Sigmoid colon (tissue), 7 donors: ENCODE measurements around the gene ZSCAN23. TPM values are rescaled to one million over a fixed set of nuclear protein-coding genes. Genes with fewer than 3 reads are reported as not detected.
"Not testable (repeated sequence)": the region's sequence is repeated elsewhere in the genome, so short reads cannot be mapped to it uniquely, and the experiment has no call there.

Experiments
- DNase-seq: peaks from one replicate; pipeline ENCODE4 v3.0.0-alpha.2; 2019
- H3K27ac ChIP-seq, 4 donors: fragments of 200-600 bp; sonication (generic); one replicate each; pipeline ENCODE4 v1.5.1; 2016 to 2019; ENCODE audit warnings: mild to moderate bottlenecking in 1 of 4
- H3K27me3 ChIP-seq, 3 donors: fragments of 200-600 bp; sonication (generic); one replicate each; pipeline ENCODE4 v1.5.1; 2019; ENCODE audit warnings: mild to moderate bottlenecking in 1 of 3
- H3K36me3 ChIP-seq, 4 donors: fragments of 200-600 bp; sonication (generic); one replicate each; pipeline ENCODE4 v1.5.1; 2016 to 2019
- H3K4me1 ChIP-seq, 4 donors: fragments of 200-600 bp; sonication (generic); one replicate each; pipeline ENCODE4 v1.5.1; 2017 to 2019
- H3K4me3 ChIP-seq, 4 donors: fragments of 200-600 bp; sonication (generic); one replicate each; pipeline ENCODE4 v1.5.1; 2017 to 2019; ENCODE audit warnings: mild to moderate bottlenecking in 2 of 4, moderate library complexity in 1 of 4
- H3K9me3 ChIP-seq, 4 donors: fragments of 200-600 bp in 3 of 4; sonication (generic) in 3 of 4; one replicate each; pipeline versions ENCODE4 v1.5.1 to v1.6.1; 2013 to 2019
- EP300 ChIP-seq, 4 donors: sonication (generic); formaldehyde crosslinking; IDR thresholded peaks; one replicate each; pipeline ENCODE4 v1.6.1; 2017; ENCODE audit warnings: antibody characterized with exemption in 4 of 4
- POLR2A ChIP-seq, 2 donors: fragments of 450-650 bp; IDR thresholded peaks; one replicate each; pipeline ENCODE4 v1.6.1; 2016; ENCODE audit warnings: antibody characterized with exemption in 2 of 2, mild to moderate bottlenecking in 2 of 2, moderate library complexity in 2 of 2
- POLR2AphosphoS5 ChIP-seq, 4 donors: sonication (generic); formaldehyde crosslinking; IDR thresholded peaks; one replicate each; pipeline ENCODE4 v1.6.1; 2017; ENCODE audit warnings: antibody characterized with exemption in 4 of 4
- WGBS, 2 donors: extraction: QIAGEN DNeasy Blood & Tissue Kit; methylation state at CpG; one replicate each; pipeline ENCODE4 v1.1.7; 2013; 5-methylcytosine and 5-hydroxymethylcytosine counted together
- intact Hi-C: fragments of 100-400 bp; cut with DNase I; formaldehyde crosslinking; loops from one replicate; pipeline ENCODE4 v1.15.1; 2023
- polyA plus RNA-seq, 3 donors: library from polyadenylated mRNA; stranded (reverse); fragments of 200-250 nt; gene quantifications; one replicate each; pipeline ENCODE4 v1.2.3, GENCODE V29; 2013
- total RNA-seq, 4 donors: library from RNA; depleted of rRNA; stranded (reverse); fragments of >200 nt; gene quantifications; one replicate each; pipeline ENCODE4 v1.1.0, GENCODE V29; 2016
- TF ChIP-seq, protein P1 (sequence below), 4 experiments: fragments of 450-650 bp in 3 of 4; fragments of 200-600 bp in 1 of 4; IDR thresholded peaks; one replicate each; pipeline ENCODE4 v1.5.1; 2016 to 2019; ENCODE audit warnings: antibody characterized with exemption in 4 of 4, mild to moderate bottlenecking in 3 of 4, moderate library complexity in 2 of 4
- donor health status: healthy with polysubstance abuse.
- donor health status: Bipolar disorder and iron deficiency.
- donor health status: healthy.

Gene ZSCAN23
- total and polyA plus RNA-seq, 7 donors, result 0.79 to 4.2 (median 2.5) TPM; not detected in 1

DNA sequence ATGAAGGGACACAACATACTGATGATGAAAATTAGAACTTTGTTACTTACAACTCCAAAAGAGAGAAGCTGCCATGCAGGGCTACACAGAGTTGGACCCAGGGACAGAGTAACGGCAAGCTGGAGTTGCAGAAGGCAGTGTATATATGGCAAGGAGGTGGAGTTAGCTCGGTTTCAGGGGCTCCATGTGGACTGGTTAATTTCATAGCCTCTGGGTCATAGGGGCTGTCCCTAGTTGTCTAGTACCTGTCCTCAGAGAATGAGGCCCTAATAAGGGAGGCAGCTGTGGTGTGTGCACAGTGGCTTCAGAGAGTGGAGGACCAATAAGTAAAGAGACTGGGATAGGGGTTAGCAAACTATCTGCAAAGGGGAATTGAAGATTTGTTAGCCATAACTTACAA is 35.9 kb downstream of the ZSCAN23 start:
- TF ChIP-seq, protein P1, sequence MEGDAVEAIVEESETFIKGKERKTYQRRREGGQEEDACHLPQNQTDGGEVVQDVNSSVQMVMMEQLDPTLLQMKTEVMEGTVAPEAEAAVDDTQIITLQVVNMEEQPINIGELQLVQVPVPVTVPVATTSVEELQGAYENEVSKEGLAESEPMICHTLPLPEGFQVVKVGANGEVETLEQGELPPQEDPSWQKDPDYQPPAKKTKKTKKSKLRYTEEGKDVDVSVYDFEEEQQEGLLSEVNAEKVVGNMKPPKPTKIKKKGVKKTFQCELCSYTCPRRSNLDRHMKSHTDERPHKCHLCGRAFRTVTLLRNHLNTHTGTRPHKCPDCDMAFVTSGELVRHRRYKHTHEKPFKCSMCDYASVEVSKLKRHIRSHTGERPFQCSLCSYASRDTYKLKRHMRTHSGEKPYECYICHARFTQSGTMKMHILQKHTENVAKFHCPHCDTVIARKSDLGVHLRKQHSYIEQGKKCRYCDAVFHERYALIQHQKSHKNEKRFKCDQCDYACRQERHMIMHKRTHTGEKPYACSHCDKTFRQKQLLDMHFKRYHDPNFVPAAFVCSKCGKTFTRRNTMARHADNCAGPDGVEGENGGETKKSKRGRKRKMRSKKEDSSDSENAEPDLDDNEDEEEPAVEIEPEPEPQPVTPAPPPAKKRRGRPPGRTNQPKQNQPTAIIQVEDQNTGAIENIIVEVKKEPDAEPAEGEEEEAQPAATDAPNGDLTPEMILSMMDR (IDR thresholded peaks at IDR 0.05), result no peak
- TF ChIP-seq POLR2AphosphoS5 (IDR thresholded peaks at IDR 0.05), result no peak
- no peak for TF ChIP-seq EP300 (IDR thresholded peaks at IDR 0.05)
- no peak for TF ChIP-seq POLR2A (IDR thresholded peaks at IDR 0.05)
- intact Hi-C loops, result no loop called here
- Histone ChIP-seq H3K4me3 (no peak overlapping the region), H3K36me3 (no peaks in the 10 kb centered on the region), H3K9me3 (peaks cover 0 to 2% (median 0%) of the 10 kb centered on the region in 4 donors), H3K4me1 (no peaks in the 10 kb centered on the region), H3K27me3 (peaks cover 0 to 12% (median 0%) of the 10 kb centered on the region in 3 donors), H3K27ac (no peak overlapping the region)
- 59 to 62% methylated on average over 2 of the region's 2 CpGs for WGBS, 2 donors
- no peak for DNase-seq

DNA sequence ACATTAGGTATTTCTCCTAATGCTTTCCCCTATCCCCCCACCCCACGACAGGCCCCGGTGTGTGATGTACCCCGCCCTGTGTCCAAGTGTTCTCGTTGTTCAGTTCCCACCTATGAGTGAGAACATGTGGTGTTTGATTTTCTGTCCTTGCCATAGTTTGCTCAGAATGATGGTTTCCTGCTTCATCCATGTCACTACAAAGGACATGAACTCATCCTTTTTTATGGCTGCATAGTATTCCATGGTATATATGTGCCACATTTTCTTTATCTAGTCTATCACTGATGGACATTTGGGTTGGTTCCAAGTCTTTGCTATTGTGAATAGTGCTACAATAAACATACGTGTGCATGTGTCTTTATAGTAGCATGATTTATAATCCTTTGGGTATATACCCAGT is 39.4 kb downstream of the ZSCAN23 start:
- 74 to 96% methylated on average over 5 of the region's 5 CpGs for WGBS, 2 donors
- H3K4me3 ChIP-seq, intact Hi-C loops, H3K4me1 ChIP-seq, H3K27me3 ChIP-seq, DNase-seq, H3K9me3 ChIP-seq, H3K27ac ChIP-seq, H3K36me3 ChIP-seq: not testable (repeated sequence)

DNA sequence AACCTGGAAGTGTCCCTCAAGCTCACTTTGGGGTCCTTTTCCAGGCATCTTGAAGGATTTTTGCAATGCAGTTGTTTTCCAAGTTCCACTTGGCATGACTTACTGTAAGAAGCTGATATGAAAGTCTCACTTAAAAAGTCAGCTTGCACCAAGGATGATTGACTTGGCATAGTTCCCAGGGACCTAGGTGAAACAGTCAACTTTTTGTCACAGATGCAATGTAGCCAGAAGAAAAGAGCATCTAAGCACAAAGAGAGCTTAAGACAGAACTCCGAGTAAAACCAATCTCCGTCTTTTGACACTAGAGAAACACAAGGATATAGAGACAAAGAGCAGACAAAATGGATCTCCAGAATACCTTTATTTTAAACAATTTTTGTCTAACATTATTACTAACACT is 41.1 kb downstream of the ZSCAN23 start:
- peaks cover 0 to 9% (median 3%) of the 10 kb centered on the region in 4 donors for H3K36me3 ChIP-seq
- intact Hi-C loops, result no loop called here
- H3K27ac ChIP-seq, result no peak overlapping the region
- no peak overlapping the region for H3K4me3 ChIP-seq
- peaks cover 0 to 19% (median 17%) of the 10 kb centered on the region in 4 donors for H3K4me1 ChIP-seq
- no peaks in the 10 kb centered on the region for H3K9me3 ChIP-seq
- DNase-seq, result no peak
- 60 to 86% methylated on average over 2 of the region's 2 CpGs for WGBS, 2 donors
- peaks cover 0 to 7% (median 0%) of the 10 kb centered on the region in 3 donors for H3K27me3 ChIP-seq
- TF ChIP-seq POLR2AphosphoS5 (IDR thresholded peaks at IDR 0.05) (no peak), EP300 (IDR thresholded peaks at IDR 0.05) (no peak), POLR2A (IDR thresholded peaks at IDR 0.05) (no peak)
- TF ChIP-seq, protein P1 (IDR thresholded peaks at IDR 0.05), result no peak

DNA sequence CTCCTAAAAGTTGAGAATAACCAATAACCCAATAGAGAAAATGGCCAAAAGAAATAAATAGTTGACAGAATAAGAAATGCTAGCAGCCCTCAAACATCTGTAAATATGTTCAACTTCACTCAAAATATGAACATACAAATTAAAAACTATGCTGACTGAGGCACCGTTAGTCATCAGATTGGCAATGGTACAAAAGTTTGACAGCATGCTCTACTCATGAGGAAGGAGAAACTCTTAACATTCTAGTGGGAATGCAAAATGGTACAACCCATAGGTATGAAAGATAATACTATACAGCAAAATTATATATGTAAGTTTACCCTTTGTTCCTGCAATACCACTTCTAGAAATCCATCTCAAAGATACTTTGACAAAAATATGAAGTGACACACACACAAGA is 42.1 kb downstream of the ZSCAN23 start:
- 78 to 96% methylated on average over 1 of the region's 1 CpG for WGBS, 2 donors
- H3K4me3 ChIP-seq, result no peak overlapping the region
- peaks cover 0 to 7% (median 0%) of the 10 kb centered on the region in 3 donors for H3K27me3 ChIP-seq
- no peak overlapping the region for H3K27ac ChIP-seq
- H3K36me3 ChIP-seq, result peaks cover 0 to 20% (median 7%) of the 10 kb centered on the region in 4 donors
- intact Hi-C loops, result no loop called here
- no peaks in the 10 kb centered on the region for H3K9me3 ChIP-seq
- H3K4me1 ChIP-seq, result peaks cover 0 to 26% (median 22%) of the 10 kb centered on the region in 4 donors
- DNase-seq, result no peak
- TF ChIP-seq EP300 (IDR thresholded peaks at IDR 0.05), result no peak
- TF ChIP-seq POLR2AphosphoS5 (IDR thresholded peaks at IDR 0.05), result no peak
- no peak for TF ChIP-seq POLR2A (IDR thresholded peaks at IDR 0.05)

DNA sequence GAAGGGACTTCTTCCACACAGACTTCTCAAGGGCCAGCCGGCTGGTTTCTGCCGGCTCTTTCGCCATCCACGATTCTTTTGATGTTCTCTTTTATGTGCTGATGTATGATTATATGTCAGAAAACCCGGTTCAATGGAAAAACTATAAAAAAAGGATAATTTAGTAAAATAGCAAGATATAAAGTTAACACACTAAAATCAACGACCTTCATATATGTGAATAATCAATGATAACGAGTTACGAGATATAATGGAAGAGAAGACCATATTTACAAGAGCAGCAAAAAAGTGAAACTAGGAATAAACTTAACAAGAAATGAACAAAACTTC is 43.2 kb downstream of the ZSCAN23 start:
- peaks cover 0 to 30% (median 7%) of the 10 kb centered on the region in 4 donors for H3K36me3 ChIP-seq
- H3K4me1 ChIP-seq, result peaks cover 0 to 26% (median 25%) of the 10 kb centered on the region in 4 donors
- WGBS, 2 donors, result 30 to 38% methylated on average over 8 of the region's 8 CpGs
- intact Hi-C loops, result no loop called here
- H3K27me3 ChIP-seq, result peaks cover 0 to 2% (median 0%) of the 10 kb centered on the region in 3 donors
- H3K9me3 ChIP-seq, result no peaks in the 10 kb centered on the region
- H3K4me3 ChIP-seq, result peak overlapping the region; percentile 65 to 79 (median 72)
- TF ChIP-seq POLR2AphosphoS5 (IDR thresholded peaks at IDR 0.05), result no peak
- TF ChIP-seq POLR2A (IDR thresholded peaks at IDR 0.05), result no peak
- TF ChIP-seq, protein P1 (IDR thresholded peaks at IDR 0.05), result no peak
- TF ChIP-seq EP300 (IDR thresholded peaks at IDR 0.05), result no peak
- H3K27ac ChIP-seq, result peak overlapping the region; percentile 45 to 73 (median 63)
- no peak for DNase-seq
